NCI-H526 (cell line): ENCODE results near the gene HOXA9.

Source experiments
- DNase-seq, 2 experiments: peaks; one replicate each; lab custom pipeline; 2025; lab: John Stamatoyannopoulos, UW

The HOXA9 gene

DNA sequence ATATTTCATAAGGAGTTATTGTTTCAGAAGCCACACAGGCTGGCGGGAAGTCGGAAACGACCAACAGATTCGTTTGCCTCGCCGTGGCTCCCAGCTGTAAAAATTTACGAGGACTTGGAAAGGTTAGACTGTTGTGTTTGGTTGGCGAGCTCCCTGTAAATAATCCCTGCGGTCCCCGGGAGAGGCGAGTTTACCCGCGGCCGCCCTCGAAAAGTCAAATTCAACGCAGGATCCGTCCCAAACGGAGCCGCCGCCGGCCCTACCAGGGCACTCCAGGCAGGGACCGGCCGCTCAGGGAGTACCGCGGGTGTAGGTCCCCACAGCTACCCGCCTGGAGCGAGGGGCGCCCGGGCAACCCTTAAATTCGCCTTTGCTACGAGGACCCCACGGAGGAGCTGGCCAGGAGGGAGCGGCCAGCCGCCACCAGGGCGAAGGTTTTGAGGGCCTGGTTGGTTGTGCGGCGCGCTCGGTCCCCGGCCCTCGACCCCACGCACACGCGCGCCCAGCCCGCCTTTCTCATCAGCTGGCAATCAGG lies 726 bp upstream of the HOXA9 start:
- DNase-seq = peak in 1 of 2 experiments; percentile 87

DNA sequence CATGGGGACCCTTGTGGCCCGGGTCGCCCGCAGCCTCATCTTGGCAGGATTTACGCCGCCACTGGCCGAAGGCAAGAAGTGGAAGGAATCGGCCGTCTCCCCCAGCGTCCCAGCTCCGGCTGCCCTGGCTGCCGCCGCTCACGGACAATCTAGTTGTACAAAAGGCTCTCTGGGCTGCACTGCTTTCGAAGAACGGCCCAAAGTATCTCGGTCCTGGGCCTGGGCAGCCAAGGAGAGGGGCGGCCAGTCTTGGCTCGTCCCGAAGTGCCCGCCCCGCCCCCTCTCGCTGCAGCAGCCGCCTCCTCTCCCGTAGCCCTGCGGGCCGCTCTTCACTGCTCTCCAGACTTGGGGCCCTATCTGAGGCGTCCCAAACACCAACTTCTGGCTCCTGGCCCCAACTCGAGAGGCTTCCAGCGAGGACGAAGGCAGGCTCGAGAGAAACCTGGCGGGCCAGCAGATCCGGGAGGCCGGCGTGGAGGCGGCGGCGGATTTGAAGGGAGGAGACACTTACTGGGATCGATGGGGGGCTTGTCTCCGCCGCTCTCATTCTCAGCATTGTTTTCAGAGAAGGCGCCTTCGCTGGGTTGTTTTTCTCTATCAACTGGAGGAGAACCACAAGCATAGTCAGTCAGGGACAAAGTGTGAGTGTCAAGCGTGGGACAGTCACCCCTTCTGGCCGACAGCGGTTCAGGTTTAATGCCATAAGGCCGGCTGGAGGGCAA lies 809 bp downstream of the HOXA9 start:
- peak in 1 of 2 experiments; percentile 77 for DNase-seq

DNA sequence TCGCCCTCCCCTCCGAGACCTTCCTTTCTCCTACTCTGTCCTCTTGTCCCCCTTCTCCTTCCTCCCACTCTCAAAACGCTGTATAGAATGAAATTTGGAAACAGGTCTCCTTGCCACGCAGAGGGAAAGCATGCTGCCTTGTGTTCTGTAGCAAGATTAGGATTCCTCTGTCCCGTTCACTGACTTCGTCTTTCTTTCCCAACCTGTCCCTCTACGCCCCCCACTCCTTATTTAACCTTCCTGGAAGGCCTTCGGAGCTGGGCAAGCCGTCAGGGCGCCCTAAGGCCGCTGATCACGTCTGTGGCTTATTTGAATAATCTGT lies 1.3 kb downstream of the HOXA9 start:
- DNase-seq = no peak

DNA sequence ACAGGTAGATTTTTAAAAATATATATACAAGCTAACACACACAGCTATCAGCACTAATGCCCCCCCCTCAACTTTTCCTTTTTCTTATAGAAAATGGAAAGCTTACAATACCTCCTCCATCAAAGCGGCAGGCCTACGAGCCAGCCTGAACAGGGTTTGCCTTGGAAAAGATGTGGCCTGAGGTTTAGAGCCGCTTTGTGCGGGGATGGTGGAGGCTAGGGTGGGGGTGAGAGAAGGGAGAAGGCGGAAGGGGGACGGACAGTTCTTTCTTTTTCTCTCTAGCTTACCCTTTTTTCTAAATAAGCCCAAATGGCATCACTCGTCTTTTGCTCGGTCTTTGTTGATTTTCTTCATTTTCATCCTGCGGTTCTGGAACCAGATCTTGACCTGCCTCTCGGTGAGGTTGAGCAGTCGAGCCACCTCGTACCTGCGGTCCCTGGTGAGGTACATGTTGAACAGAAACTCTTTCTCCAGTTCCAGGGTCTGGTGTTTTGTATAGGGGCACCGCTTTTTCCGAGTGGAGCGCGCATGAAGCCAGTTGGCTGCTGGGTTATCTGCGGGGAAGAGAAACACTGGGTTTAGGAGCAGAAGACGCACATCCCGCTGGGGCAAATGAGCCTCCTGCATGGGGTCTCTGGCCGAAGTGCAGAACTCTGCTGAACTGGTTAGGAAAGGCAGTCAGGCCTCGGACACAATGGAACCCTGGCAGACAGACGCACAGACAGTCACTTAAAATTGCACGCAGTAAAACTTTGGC lies 1.9 kb downstream of the HOXA9 start:
- peak in 1 of 2 experiments; percentile 63 for DNase-seq

DNA sequence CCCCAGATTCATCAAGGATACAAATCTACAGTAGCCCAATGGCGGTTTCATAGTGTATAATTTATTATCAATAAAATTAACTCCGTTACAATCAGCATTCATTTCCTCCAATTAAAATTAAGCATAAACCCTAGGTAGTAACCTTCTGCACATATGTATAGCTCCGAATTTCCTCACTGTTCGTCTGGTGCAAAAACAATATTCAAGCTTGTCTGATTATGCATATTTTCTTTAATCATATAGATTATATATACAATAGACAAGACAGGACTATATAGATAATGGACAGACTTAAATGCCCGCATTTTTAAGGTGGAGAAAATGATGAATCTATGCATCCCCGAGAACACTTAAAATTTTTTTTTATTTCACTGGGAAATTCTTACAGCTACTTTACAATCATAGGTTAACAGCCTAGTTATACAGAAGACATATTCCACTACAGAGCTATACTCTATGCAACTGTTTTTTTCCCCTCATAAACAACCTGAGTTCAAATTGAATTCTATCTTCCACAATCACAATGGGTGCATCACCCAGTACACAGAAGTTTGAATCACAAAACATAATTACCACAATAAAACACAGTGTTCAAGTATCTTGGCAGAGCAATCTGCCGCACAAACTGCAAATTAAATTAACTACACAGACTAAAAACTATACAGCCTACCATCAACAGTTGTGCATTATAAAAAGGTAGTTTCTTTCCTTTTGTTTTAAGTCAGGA lies 2.6 kb downstream of the HOXA9 start:
- peak in 1 of 2 experiments; percentile 43 for DNase-seq

DNA sequence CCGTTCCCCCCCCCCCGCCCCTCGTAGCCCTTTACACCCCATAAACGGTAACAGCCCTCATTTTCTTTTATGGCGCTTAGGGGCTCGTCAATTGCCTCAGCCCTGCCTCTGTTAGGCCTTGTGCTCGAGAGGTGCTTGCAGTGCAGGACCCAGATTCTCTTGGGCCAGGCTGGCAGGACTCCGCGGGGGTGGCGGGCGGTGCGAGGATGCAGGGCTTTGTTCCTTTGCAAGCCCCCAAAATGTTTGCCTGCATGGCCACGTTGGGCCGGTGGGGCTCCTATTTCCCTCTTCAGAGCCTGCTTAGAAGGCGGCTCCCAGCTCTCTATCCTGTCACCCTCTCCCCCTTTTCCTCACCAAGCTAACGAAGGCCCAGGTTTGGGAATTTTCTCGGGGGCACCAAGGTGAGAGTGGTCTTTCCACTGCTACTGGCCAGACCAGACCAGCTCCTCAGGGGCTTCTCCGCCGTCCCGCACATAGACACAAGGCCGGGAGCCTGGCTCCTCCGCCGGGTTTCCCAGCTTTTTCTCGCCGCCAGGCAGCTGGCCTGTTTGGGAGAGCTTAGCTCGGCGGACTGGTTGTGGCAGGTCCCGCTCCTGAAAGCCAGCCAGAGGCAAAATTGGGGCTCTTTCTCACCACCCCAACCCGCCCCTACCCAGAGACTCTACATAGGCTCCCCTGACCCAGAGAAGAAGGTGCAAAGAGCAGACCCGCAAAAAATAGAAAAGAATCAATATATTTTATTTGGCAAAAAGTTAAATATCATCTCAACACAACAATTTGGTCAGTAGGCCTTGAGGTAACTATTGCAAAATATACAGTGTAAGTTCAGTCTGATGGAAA lies 3.4 kb downstream of the HOXA9 start:
- DNase-seq = peak in 1 of 2 experiments; percentile 74

DNA sequence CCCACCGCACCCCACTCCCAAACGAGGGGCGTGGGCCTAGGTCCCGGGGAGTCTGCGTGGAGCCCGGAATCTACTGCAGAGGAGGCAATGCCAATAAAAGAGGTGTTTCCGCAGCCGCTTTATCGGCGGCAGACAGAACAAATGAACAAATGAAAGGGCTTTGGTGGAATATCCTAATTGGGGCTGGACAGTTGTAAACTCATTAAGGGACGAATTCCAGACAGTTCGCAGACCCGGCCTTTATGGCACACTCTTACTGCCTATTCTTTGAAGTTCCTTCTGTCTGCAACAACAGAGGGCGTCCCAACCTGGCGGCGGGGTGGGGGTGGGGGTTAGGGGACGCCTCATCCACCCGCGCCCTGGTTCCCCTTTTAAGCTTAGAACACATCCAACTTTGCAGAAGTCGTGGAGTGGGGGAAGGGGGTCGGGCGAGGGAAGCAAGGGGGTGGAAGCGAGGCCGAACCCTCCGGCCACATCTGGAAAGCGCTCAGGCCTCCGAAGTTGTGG lies 4.1 kb downstream of the HOXA9 start:
- DNase-seq = peak in 1 of 2 experiments; percentile 85

DNA sequence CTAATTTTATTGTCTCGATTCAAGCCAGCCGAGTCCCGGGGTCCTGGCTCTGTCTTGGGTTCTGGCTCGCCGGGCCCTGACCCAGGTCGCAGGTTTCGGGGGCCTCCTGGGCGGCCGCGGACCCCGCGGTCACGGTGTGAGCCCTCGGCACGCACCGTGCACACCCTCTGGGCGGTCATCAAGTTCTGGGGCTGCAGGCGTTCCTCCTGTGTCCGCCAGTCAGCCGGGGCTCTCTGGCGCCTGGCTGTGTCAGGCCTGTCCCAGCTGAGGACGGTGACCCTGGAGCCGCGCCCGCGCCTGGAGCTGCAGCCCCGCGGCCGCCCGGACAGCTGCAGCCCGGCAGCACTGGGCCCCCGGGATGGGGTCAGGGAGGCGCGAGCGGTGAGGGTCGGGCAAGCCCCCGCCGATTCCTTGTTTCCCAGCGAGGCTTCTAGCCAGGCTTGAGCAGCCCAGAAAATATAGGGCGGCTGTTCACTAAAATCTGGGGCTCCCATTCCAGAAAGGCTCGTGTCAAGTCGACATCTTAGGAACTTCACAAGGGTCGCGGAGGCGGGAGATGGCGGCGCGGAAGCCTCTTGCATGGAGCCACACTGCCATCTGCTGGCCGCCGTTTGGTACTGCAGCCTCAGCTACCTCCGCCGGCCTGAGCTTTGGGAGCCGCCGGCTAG lies 4.7 kb downstream of the HOXA9 start:
- peak in 1 of 2 experiments; percentile 94 for DNase-seq

DNA sequence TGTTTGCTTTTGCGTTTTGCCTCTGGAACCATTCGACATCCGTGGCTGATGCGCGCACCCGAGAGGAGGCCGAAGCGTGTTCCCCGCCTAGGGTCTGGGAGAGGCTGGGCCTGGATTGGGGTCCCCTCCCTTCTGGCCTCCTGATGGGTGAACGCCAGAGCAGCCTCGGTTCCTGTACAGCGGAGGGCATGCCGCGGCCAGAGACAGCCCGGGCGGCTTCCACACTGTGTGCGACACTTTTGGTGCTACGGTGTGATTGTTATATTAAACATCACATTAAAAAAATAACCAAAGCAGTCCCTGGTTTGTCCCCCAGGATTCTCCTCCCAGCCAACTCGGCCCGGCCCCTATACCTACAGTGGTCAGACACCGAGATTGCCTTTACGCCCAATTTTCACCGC lies 5.2 kb downstream of the HOXA9 start:
- peak in 1 of 2 experiments; percentile 72 for DNase-seq

DNA sequence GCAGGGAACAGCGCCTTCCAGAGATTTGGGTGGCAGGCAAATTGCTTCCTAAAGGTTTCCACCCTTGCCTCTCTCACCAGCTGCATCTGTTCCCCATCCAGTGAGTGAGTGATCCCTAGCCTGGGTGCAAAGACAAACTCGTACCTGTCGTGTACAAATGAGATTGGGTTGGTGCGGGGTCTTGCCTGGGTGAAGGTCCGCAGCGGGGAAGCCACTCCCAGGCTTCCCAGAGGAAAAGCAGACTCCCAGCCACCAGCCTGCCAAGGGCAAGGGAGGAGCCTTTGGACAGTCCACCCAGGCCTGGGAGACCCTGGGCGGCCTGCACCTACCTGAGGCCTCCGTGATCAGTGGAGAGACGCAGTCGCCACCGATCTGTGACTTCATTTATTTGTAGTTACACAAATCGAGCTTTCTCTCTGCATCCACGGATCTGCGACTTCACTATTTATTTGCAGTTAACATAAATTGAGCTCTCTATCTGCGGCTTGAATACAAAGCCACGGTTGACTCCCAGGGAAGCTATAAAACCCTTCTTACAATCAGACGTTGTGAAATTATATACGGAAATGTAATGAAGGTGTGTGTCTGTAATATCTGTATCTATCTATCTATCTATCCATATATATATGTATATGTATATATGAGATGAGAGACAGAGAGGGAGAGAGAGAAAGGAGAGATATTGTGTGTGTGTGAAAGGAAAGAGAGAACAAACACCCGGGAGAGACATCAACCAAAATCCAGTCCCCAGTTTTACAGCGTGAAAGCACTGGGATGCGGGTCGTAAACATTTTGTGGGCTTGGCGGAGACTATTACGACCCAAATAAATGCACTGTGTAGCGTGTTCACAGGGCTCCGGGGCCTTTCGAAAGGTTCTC lies 5.8 kb downstream of the HOXA9 start:
- DNase-seq = peak; percentile 88 to 89

DNA sequence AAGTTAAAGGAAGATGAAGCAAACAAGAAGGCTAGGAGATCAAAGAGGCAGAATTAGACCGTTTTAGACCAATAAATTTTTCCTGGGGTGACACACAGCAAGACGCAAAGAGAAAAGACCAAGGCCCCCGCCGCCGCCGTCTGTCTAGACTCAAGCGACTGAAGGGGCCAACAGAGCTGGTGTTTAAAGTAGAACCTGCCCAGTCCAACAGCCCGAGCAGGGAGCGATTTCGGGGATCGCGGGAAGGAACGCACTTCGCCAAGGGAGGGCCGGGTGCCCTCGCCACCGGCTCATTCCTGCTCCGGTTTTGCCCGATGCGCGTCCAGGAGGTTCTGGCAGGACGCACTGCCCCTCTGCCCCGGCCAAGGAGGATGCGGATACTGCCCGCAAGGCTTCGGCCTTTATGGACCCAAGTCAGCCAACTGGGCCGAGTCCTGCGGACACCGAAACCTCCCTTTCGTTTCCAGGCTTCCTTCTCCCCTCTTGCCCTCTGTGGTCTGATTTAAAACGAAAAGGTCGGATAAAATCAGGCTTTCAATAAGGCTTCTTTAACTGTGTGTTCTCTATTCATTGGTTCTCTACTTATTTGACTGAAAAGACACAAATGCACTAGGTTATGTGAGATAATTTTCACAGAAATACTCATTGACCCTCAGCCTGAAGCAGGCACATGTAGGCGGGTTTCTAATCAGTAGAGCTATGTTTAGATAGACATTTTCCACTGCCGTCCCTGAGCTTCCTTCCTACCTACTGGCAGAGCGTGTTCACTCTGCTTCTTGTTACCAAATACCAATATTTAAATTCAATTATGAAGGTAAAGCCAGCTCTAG lies 6.7 kb downstream of the HOXA9 start:
- DNase-seq = no peak

DNA sequence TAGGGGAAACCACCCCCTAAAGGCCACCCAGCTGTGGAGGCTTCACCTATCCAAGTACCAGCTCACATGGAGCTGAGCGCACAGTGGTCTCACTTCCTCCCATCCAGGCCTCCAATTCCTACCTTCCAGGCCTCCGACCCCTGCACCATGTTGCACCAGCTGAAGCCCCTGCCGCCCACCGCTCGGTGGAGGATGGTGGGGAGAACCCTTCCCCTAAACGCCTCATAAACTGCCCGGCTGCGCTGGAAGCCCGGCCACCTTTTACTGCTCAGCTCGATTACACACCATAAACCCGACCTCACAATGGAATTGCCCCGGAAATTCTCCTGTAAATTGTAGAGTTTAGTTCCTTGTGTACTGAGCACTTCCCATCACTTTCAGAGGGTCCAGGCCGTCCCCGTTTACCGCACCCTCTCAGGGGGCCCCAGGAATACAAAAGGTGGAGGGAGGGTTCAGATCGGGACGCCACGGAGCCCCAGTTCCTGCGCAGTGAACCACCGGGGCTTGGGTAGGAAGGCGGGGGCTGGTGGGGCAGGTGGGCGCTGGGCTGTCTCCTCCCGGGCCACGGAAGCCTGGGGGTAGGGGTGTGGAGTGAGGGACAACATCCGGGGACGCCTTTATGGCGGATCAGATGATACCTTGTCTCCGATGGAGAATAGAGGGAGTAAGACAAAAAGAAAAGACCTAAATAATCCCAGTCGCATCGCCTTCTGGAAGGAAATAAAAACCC lies 7.5 kb downstream of the HOXA9 start:
- DNase-seq = no peak

DNA sequence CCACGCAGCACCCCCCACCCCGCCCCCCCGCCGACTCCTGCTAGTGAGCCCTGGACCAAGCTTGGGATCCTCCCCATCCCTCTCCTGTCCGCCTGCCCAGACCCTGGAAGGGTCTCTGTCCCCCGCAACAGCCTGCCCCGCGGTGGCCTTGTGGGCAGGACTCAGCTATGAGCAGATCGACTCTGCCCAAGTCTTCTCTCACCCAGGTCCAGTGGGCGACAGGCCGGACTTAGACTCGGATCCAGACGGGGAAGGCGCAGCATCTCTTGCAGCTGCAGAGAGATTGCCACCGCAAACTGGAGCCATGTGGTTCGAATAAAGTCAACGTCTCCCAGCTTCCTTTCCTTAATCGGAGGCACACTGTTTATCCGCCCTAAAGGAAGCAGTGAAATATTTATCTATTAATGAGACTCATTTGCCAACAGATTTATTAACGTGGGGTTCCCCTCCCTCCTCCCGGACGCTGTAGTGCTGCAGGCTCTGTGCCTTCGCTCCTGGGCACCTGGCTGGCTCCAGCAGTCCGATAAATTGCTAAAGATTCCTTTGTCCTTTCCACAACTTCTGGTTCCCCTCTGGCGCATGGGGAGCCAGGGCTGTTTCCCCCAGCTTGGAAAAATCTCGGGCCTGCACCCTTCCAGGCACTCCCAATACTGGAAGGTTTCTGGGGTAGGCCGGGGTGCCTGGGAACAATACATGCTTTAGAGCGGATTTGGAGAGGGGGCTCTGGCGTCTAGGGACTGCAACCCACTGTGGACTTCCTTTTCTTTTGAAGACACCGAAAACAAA lies 8.2 kb downstream of the HOXA9 start:
- DNase-seq = no peak

DNA sequence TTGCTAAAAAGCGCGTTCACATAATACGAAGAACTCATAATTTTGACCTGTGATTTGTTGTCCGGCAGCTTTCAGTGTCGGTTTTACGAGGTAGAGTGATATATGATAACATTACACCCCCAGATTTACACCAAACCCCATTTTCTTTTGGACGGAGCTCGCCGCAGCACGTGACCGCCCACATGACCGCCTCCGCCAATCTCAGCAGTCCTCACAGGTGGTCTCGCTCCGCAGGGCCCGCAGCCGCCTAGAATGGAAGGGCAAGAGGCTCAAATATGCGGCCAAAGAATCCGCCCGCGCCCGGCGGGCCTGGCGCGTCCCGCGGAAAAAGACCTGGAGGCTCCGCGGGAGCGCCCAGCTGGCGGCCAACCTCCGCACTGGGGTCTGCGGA lies 8.8 kb downstream of the HOXA9 start, which contains the start of gene HOXA7:
TSS of gene HOXA7 (minus strand) at position 168 of the 391 bp plus-strand sequence. CDS start at position 38, 130 bp downstream.
- DNase-seq = no peak

DNA sequence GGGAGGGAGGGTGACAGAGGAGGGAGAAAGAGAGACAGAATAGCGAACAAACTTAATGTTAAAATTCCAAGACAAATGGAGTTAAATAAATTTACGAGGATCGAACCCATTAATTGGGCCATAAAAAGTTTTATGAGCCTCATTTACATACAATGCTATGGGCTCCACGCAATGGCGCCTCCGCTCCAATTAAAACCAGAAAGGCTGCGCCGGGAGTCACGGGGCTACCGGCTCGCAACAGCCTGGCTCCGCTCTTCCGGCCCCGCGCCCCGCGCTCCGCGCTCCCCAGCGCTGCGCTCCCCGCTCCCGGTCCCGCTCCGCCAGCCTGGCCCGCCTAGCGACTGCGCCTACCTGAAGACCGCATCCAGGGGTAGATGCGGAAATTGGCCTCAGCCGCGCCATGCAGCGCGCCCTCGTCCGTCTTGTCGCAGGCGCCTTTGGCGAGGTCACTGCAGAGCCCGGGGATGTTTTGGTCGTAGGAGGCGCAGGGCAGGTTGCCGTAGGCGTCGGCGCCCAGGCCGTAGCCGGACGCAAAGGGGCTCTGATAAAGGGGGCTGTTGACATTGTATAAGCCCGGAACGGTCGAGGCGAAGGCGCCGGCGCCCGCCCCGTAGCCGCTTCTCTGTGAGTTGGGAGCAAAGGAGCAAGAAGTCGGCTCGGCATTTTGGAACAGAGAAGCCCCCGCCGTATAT lies 9.4 kb downstream of the HOXA9 start:
- DNase-seq = no peak

DNA sequence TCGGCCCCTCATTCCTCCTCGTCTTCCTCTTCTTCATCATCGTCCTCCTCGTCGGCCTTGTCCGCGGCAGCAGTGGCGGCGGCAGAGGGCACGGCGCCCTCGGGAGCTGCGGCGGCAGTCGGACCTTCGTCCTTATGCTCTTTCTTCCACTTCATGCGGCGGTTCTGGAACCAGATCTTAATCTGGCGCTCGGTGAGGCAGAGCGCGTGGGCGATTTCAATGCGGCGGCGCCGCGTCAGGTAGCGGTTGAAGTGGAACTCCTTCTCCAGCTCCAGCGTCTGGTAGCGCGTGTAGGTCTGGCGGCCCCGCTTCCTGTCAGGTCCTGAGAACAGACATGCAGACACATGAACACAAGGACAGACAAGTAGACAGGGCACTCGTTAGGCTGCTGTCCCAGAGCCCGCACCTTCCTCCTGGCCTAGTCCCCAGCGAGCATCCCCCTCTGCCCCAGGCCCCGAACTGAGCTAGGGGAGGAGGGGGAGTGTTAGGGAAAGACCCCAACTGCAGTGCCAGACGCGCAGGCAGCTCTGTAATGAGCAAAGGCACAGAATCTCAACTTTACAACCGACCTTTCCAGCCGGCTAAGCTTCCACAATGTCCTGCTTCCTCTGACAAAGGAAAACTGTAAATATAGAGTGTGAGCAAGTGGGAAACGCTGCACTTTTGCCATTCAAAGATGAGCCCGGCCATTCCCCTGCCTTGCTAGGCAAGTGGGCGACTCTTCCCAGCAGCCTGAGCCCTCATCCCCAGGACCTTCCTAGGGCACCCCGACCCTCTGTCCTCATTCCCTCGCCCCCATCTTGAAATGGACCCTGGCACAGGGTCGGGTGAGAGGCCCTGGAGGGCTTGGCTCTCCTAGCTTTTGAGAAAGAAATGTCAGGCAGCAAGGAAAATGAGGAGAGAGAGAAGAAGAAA lies 10.2 kb downstream of the HOXA9 start:
- no peak for DNase-seq
